Kidney epithelial cell (primary cell): ENCODE measurements around the gene ENAH. TPM values are rescaled to one million over a fixed set of nuclear protein-coding genes. Genes with fewer than 3 reads are reported as not detected.
"Not testable (repeated sequence)": the region's sequence is repeated elsewhere in the genome, so short reads cannot be mapped to it uniquely, and the experiment has no call there.

Experiments used
- DNase-seq: peaks from one replicate; pipeline ENCODE4 v3.0.0-alpha.2; 2010; ENCODE audit warnings: low read depth
- H3K27me3 ChIP-seq: 2 replicates; pipeline ENCODE4 v1.6.0; 2011; ENCODE audit warnings: low read length; ENCODE audit not compliant: control insufficient read depth, insufficient read depth
- H3K36me3 ChIP-seq: 2 replicates; pipeline ENCODE4 v1.5.1; 2011; ENCODE audit warnings: low read length; ENCODE audit not compliant: control insufficient read depth, insufficient read depth
- H3K4me3 ChIP-seq: 2 replicates; pipeline ENCODE4 v1.5.1; 2011; ENCODE audit warnings: low read depth, mild to moderate bottlenecking, control low read depth, low read length
- CTCF ChIP-seq: IDR thresholded peaks from 2 replicates; pipeline ENCODE4 v1.5.1; 2011; ENCODE audit warnings: mild to moderate bottlenecking, moderate library complexity, low read length, control low read depth, inconsistent platforms; ENCODE audit not compliant: insufficient read depth, poor library complexity, severe bottlenecking
- total RNA-seq: library from RNA; depleted of rRNA; stranded (reverse); fragments of >200 nt; gene quantifications from 2 replicates; pipeline ENCODE4 v1.2.3, GENCODE V29; 2015

ENAH gene
- total RNA-seq: 70.3 and 95.8 TPM in 2 replicates

DNA sequence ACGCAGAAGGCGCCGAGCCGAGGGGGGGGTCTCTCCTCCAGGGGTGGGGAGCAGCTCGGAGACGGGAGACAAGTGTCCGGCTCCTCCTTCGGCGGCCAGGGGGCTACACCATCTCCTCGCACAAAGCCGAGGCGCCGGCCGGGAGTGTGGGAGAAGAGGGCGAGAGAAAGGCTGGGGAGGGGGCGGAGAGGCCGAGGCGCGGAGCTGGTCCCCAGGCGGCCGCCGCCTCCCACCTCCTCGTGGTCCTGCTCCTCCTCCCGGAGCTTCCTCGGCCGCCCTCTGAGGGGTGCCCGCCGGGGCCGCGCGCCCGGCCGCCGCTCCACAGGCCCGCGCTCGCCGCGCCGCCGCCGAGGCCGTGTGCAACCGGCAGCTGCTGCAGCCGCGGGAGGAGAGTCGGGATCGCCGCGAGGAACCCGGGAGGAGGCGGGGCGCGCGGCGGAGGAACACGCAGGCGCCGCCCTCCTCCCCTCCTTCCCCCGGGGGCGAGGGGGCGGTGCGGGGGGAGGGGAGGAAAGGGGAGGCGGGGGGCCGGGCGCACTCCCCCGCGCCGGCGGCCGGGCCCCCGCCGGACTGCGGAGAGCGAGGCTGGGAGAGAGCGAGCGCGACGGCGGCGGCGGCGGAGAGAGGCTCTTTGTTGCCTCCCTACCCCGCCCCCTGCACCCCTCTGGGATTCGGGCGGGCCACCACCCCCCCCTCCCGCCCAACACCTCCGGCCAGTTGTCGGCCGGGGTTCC, at the start of gene ENAH:
ENAH (minus strand) TSS at position 395 of the 734 bp plus-strand sequence. CDS start 433 bp downstream, outside the sequence.
- no peak for TF ChIP-seq CTCF
- Histone ChIP-seq H3K27me3 (no peaks in the 10 kb centered on the region), H3K4me3 (peak within 1 kb of the TSS; percentile 98), H3K36me3 (no peaks in the 10 kb centered on the region)
- DNase-seq: no peak

- TF ChIP-seq CTCF: no peak
- H3K36me3 ChIP-seq: no peaks in the 10 kb centered on the region
- H3K27me3 ChIP-seq: no peaks in the 10 kb centered on the region
- H3K4me3 ChIP-seq: no peak overlapping the region
- DNase-seq: no peak
Measured at GRCh38 chr1:225700889-225701465, 48.1 kb upstream of the ENAH start.

DNA sequence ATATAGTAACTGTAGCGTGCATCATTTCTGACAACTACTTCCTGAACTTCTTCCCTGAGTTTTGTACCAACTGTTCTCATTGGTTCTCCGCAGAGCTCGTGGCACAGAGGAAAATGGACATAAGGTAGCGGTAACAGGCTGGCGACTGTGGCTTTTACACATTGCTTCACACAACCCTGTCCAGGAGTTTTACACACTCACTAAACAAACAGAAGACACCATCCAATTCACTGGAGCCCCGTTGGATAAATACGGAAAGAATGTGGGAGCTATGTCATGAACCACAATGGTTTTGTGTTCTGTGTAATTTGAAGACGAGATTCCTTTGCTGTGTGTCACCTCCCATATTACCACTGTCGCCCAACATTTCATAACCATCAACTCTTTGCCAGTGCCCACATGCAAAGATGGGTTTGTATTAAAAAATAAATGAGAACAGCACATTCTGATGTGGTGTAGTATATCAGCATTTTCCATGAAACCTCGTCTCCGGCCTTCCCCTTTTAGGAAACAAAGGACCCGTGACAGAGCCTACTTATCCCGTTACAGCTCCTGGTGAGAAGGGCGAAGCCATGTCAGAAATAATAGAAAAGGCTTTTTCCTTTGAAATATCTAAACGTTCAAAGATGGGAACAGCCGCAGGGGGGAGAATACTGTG, 47.4 kb upstream of the ENAH start:
- no peak overlapping the region for H3K4me3 ChIP-seq
- no peak for TF ChIP-seq CTCF
- no peaks in the 10 kb centered on the region for H3K27me3 ChIP-seq
- no peaks in the 10 kb centered on the region for H3K36me3 ChIP-seq
- DNase-seq: peak; percentile 98

DNA sequence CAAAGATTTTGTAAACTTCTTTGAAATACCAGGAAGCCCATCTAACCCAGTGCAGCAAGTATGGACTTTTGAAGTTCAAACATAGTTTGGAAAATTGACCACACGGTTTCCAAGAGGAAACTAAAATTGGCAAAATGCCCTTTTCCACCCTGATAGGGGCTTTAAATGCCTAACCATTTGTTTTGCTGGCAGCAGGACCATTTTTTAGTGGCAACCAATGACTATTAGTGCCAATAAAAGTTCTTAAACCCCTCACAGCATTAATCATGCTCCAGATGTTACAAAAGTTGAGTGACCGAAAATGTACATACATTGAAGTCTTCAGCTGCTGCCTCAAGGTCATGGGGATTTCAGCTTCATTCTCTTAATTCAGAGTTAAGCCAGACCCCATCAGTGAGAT, 46.4 kb upstream of the ENAH start:
- no peak for DNase-seq
- no peak for TF ChIP-seq CTCF
- H3K36me3 ChIP-seq: no peaks in the 10 kb centered on the region
- H3K4me3 ChIP-seq: no peak overlapping the region
- H3K27me3 ChIP-seq: no peaks in the 10 kb centered on the region

GRCh38 chr1:225698194-225698593, 45.3 kb upstream of the ENAH start:
- H3K36me3 ChIP-seq, H3K4me3 ChIP-seq, H3K27me3 ChIP-seq, DNase-seq: not testable (repeated sequence)

DNA sequence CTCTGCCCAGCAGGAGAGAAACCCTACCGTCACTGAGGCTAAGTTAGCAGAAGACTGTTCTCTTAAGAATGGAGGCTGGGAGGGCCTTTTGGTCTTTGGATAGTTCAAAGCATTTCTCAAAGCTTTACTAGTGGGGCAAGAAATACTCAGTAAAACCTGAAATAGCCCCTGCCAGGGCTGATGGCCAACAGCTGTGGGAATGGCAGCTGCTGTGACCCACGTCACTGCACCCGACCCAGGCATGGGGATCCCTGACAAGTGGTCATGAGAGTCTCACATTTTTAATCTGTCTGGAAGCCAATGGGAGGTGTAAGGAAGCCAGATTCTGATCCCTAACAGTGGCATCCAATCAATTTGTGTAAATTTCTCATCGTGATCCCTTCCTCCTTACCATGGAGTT, 44.5 kb upstream of the ENAH start:
- no peak for DNase-seq
- TF ChIP-seq CTCF: no peak
- H3K27me3 ChIP-seq: no peaks in the 10 kb centered on the region
- H3K4me3 ChIP-seq: no peak overlapping the region
- H3K36me3 ChIP-seq: no peaks in the 10 kb centered on the region
